Germinal center (tissue), 1 donor: Measurements from ENCODE around the gene GOSR1.
A peak's percentile ranks its signal among the peaks of the same experiment; 100 is the strongest.
"Not testable (repeated sequence)": the region's sequence is repeated elsewhere in the genome, so short reads cannot be mapped to it uniquely, and the experiment has no call there.

ENCODE experiments used
- DNase-seq: peaks from one replicate; pipeline ENCODE4 v3.0.0; 2012; ENCODE audit warnings: mixed read lengths, low spot score

GOSR1 gene

GRCh38 chr17:30477083-30477773 is at the start of gene GOSR1:
TSS of gene GOSR1 (plus strand) at chr17:30477408. CDS start at chr17:30477434, 26 bp downstream.
- DNase-seq = peak; percentile 89

GRCh38 chr17:30427611-30428010 is 49.6 kb upstream of the GOSR1 start:
- no peak for DNase-seq

GRCh38 chr17:30429155-30429554 is 48.1 kb upstream of the GOSR1 start:
- DNase-seq = no peak

GRCh38 chr17:30433514-30433913 is 43.7 kb upstream of the GOSR1 start:
- no peak for DNase-seq

GRCh38 chr17:30436729-30437128 is 40.5 kb upstream of the GOSR1 start:
- no peak for DNase-seq

- DNase-seq = no peak
Observed at GRCh38 chr17:30443721-30444120, 33.5 kb upstream of the GOSR1 start.

GRCh38 chr17:30446640-30447039 is 30.6 kb upstream of the GOSR1 start:
- DNase-seq = not testable (repeated sequence)

- DNase-seq = no peak
Observed at GRCh38 chr17:30449480-30449879, 27.7 kb upstream of the GOSR1 start.

- DNase-seq = no peak
Observed at GRCh38 chr17:30450125-30451027, 26.8 kb upstream of the GOSR1 start.

- no peak for DNase-seq
Observed at GRCh38 chr17:30454635-30455034, 22.6 kb upstream of the GOSR1 start.

- no peak for DNase-seq
Observed at GRCh38 chr17:30458371-30458770, 18.8 kb upstream of the GOSR1 start.

- DNase-seq = not testable (repeated sequence)
Observed at GRCh38 chr17:30458797-30459413, 18.3 kb upstream of the GOSR1 start.

- no peak for DNase-seq
Observed at GRCh38 chr17:30468465-30468864, 8.7 kb upstream of the GOSR1 start.

GRCh38 chr17:30472238-30472890 is 4.8 kb upstream of the GOSR1 start:
- DNase-seq = no peak

GRCh38 chr17:30475206-30475605 is 2.0 kb upstream of the GOSR1 start:
- DNase-seq = no peak

- no peak for DNase-seq
Observed at GRCh38 chr17:30476726-30477082, 504 bp upstream of the GOSR1 start.

- no peak for DNase-seq
Observed at GRCh38 chr17:30477774-30478115, 537 bp downstream of the GOSR1 start.

- no peak for DNase-seq
Observed at GRCh38 chr17:30482555-30482954, 5.3 kb downstream of the GOSR1 start.

GRCh38 chr17:30483159-30483558 is 6.0 kb downstream of the GOSR1 start:
- no peak for DNase-seq

GRCh38 chr17:30493780-30494179 is 16.6 kb downstream of the GOSR1 start:
- no peak for DNase-seq

GRCh38 chr17:30495586-30495985 is 18.4 kb downstream of the GOSR1 start:
- DNase-seq = no peak

- DNase-seq = no peak
Observed at GRCh38 chr17:30503558-30503957, 26.4 kb downstream of the GOSR1 start.
